ENCODE measurements around the gene NCF4. TPM values are rescaled to one million over a fixed set of nuclear protein-coding genes. Genes with fewer than 3 reads are reported as not detected.

Gene NCF4
- total RNA-seq, 2 experiments from 2014 or later: 0.37 to 0.50 TPM

DNA sequence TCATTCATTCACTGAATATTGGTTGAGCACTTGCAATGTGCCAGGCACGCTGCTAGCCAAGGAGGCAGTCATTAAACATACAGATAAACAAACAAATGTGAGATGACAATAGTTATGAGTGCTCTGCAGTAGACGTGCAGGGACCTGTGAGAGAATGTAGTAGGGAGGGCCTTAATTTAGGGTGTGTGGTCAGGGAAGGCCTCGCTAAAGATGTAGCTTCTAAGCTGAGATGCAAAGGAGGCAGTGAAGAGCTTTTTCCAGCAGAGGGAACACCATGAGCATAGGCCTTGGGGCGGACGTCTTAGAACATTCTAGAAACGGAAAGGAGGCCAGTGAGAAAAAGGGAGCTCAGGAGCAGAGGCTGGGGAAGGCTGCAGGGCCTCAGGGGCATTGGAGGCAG, 789 bp upstream of the NCF4 start:
- H3K27me3 Mint-ChIP-seq (ENCODE audit: low read depth): peaks cover 2% of the 10 kb centered on the region
- intact Hi-C loops (cut with micrococcal nuclease): no loop called here
- no peak for DNase-seq
- peaks cover 6% of the 10 kb centered on the region for H3K4me1 Mint-ChIP-seq (ENCODE audit: low read depth)
- H3K36me3 Mint-ChIP-seq (ENCODE audit: low read depth): no peaks in the 10 kb centered on the region
- no peak overlapping the region for H3K4me3 Mint-ChIP-seq
- H3K9me3 Mint-ChIP-seq: no peaks in the 10 kb centered on the region
- CTCF ChIA-PET: interaction anchor here (0.7 to 2.4 kb wide), 5 partner anchors 76 to 266 kb away, joined by 3 to 16 read pairs (median 4); no protein-coding TSS in a partner anchor
- peak overlapping the region; percentile 17 for H3K27ac Mint-ChIP-seq

GRCh38 chr22:36860438-36860820, 377 bp upstream of the NCF4 start:
- Mint-ChIP-seq H3K4me1 (ENCODE audit: low read depth) (peaks cover 6% of the 10 kb centered on the region), H3K27me3 (ENCODE audit: low read depth) (peaks cover 2% of the 10 kb centered on the region), H3K36me3 (ENCODE audit: low read depth) (no peaks in the 10 kb centered on the region), H3K27ac (peak overlapping the region; percentile 64), H3K9me3 (no peaks in the 10 kb centered on the region), H3K4me3 (no peak overlapping the region)
- DNase-seq: no peak
- intact Hi-C loops (cut with micrococcal nuclease): no loop called here
- CTCF ChIA-PET: interaction anchor here (0.5 to 2.4 kb wide), 6 partner anchors 77 to 266 kb away, joined by 3 to 16 read pairs (median 4); no protein-coding TSS in a partner anchor

DNA sequence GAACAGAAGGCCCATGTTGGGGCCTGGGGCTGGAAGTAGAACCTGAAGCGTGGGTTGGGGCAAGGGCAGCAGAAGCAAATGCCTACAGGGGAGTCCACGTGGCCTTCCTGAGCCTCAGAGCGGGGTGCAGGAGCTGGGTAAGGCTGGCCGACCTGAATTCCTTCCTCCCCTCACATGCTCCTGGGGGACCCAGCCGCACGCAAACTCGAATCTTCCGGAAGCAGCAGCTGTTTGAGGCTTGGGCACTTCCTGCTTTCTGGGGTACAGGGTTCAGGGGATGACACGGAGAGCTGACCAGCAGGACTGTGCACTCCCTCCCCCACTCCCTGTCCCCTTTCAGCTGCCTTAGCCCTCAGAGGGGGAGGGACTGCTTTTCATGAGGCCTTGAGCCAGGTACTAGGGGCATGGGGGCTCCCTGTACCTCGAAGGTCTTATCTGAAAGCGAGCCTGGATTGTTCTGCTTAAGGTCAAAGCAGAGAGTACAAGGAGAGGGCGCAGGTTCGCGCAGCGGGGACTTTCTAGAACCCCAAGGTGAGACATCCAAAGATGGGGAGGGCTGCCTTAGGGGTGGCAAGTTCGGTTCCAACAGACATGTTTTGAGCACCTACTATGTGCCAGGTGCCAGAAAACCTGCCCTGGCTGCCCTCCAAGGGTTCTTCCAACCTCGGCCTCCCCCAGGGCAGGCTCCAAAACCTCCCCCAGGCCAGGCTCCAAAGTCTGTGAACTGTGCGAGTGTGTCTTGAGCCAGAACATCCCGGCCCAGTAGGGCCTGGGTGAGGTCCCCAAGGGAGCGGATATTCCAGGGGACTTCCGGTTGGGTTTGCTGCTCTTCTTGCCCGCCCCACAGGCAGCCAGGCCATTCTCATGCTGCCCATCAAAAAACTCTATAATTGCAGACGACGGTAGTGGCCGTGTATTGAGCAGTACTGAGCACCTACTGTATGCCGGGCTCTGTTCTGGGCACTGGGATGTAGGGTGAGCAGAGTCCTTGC, 1.7 kb downstream of the NCF4 start:
- no peak for DNase-seq
- no peaks in the 10 kb centered on the region for H3K36me3 Mint-ChIP-seq (ENCODE audit: low read depth)
- intact Hi-C loops (cut with micrococcal nuclease): no loop called here
- H3K9me3 Mint-ChIP-seq: no peaks in the 10 kb centered on the region
- H3K27me3 Mint-ChIP-seq (ENCODE audit: low read depth): no peaks in the 10 kb centered on the region
- peaks cover 2% of the 10 kb centered on the region for H3K4me1 Mint-ChIP-seq (ENCODE audit: low read depth)
- H3K4me3 Mint-ChIP-seq: no peak overlapping the region
- CTCF ChIA-PET: interaction anchor here (1.0 kb wide), 1 partner anchor 118 kb away, joined by 3 read pairs; no protein-coding TSS in a partner anchor
- no peak overlapping the region for H3K27ac Mint-ChIP-seq

DNA sequence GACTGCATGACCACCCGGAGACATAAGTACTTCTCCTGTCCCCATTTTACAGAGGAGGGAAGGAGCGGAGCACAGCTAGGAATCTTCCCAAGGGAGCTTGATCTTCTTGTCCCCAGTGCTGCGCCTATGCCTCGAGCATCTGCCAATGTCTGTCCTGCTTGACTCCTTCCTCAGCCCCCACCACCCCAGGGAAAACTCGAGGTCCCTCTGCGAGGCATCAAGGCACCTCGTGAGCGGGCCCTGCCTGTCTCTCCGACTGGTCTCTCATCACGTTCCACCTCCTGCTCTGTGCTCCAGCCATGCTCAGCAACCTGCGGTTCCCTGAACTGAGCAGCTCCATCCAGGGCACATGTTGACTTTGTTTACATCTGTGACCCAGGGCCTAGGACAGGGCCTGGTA, 2.5 kb downstream of the NCF4 start:
- CTCF ChIA-PET: interaction anchor here (1.0 kb wide), 1 partner anchor 118 kb away, joined by 3 read pairs; no protein-coding TSS in a partner anchor
- intact Hi-C loops (cut with micrococcal nuclease): no loop called here
- no peak overlapping the region for H3K27ac Mint-ChIP-seq

DNA sequence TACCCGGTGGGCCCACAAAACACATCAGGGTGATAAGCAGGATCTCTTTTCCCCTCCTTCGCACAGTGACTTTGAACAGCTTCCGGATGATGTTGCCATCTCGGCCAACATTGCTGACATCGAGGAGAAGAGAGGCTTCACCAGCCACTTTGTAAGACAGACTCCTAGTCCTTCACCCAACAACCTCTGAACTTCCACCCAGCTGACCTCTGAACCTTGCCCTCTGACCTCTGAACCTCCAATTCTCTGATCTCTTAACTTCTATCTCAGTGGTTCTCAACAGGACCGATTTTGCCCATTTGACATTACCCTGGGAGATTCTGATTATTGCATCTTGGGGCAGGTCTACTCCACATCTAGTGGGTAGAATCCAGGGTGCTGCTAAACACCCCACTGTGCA, 3.2 kb downstream of the NCF4 start:
- CTCF ChIA-PET: no interaction called here
- Mint-ChIP-seq H3K27me3 (ENCODE audit: low read depth) (no peaks in the 10 kb centered on the region), H3K4me1 (ENCODE audit: low read depth) (peaks cover 2% of the 10 kb centered on the region), H3K36me3 (ENCODE audit: low read depth) (no peaks in the 10 kb centered on the region), H3K4me3 (no peak overlapping the region), H3K9me3 (no peaks in the 10 kb centered on the region), H3K27ac (no peak overlapping the region)
- intact Hi-C loops (cut with micrococcal nuclease): no loop called here
- DNase-seq: no peak

More for the DNA sequence above, 2.5 kb downstream of the NCF4 start:
- H3K27me3 Mint-ChIP-seq (ENCODE audit: low read depth): no peaks in the 10 kb centered on the region
- no peaks in the 10 kb centered on the region for H3K36me3 Mint-ChIP-seq (ENCODE audit: low read depth)
- H3K4me3 Mint-ChIP-seq: no peak overlapping the region
- no peak for DNase-seq
- H3K9me3 Mint-ChIP-seq: no peaks in the 10 kb centered on the region
- peaks cover 2% of the 10 kb centered on the region for H3K4me1 Mint-ChIP-seq (ENCODE audit: low read depth)

GRCh38 chr22:36864454-36865215, 3.8 kb downstream of the NCF4 start:
- H3K4me3 Mint-ChIP-seq: no peak overlapping the region
- no peak for DNase-seq
- peaks cover 2% of the 10 kb centered on the region for H3K4me1 Mint-ChIP-seq (ENCODE audit: low read depth)
- no peaks in the 10 kb centered on the region for H3K9me3 Mint-ChIP-seq
- intact Hi-C loops (cut with micrococcal nuclease): no loop called here
- H3K27ac Mint-ChIP-seq: no peak overlapping the region
- no peaks in the 10 kb centered on the region for H3K36me3 Mint-ChIP-seq (ENCODE audit: low read depth)
- CTCF ChIA-PET: interaction anchor here (2.2 kb wide), 1 partner anchor 113 kb away, joined by 9 read pairs; no protein-coding TSS in a partner anchor
- H3K27me3 Mint-ChIP-seq (ENCODE audit: low read depth): no peaks in the 10 kb centered on the region

DNA sequence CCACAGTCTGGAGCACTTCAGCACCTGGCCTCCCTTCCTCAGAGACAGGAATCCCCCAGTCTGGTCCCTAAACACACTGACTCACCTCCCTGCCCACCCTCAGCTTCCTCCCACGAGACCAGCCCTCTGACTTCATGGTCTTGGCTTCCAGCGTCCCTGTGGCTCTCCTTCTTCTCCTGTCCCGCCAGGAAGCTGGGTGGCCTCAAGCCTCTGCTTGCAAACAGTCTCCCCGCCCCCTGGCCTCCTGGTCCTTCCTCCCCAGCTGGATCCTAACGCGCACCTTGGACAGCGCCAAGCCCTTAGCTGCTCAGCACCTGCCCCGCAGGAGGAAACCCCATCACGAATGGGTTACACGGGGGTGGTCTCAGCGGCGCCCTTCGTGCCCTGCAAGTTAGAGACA, 4.5 kb downstream of the NCF4 start:
- DNase-seq: no peak
- H3K9me3 Mint-ChIP-seq: no peaks in the 10 kb centered on the region
- H3K4me1 Mint-ChIP-seq (ENCODE audit: low read depth): peaks cover 2% of the 10 kb centered on the region
- no peak overlapping the region for H3K4me3 Mint-ChIP-seq
- intact Hi-C loops (cut with micrococcal nuclease): no loop called here
- H3K27ac Mint-ChIP-seq: no peak overlapping the region
- CTCF ChIA-PET: interaction anchor here (2.1 to 2.2 kb wide), 2 partner anchors 9 to 112 kb away, joined by 9 to 12 read pairs; no protein-coding TSS in a partner anchor
- no peaks in the 10 kb centered on the region for H3K36me3 Mint-ChIP-seq (ENCODE audit: low read depth)
- no peaks in the 10 kb centered on the region for H3K27me3 Mint-ChIP-seq (ENCODE audit: low read depth)

GRCh38 chr22:36867695-36868094, 6.9 kb downstream of the NCF4 start:
- Mint-ChIP-seq H3K27me3 (ENCODE audit: low read depth) (no peaks in the 10 kb centered on the region), H3K27ac (no peak overlapping the region), H3K9me3 (no peaks in the 10 kb centered on the region), H3K4me1 (ENCODE audit: low read depth) (no peaks in the 10 kb centered on the region), H3K4me3 (no peak overlapping the region), H3K36me3 (ENCODE audit: low read depth) (no peaks in the 10 kb centered on the region)
- CTCF ChIA-PET: no interaction called here
- no peak for DNase-seq
- intact Hi-C loops (cut with micrococcal nuclease): no loop called here

- Mint-ChIP-seq H3K4me3 (no peak overlapping the region), H3K36me3 (ENCODE audit: low read depth) (no peaks in the 10 kb centered on the region), H3K4me1 (ENCODE audit: low read depth) (peaks cover 6% of the 10 kb centered on the region), H3K27me3 (ENCODE audit: low read depth) (no peaks in the 10 kb centered on the region), H3K27ac (no peak overlapping the region), H3K9me3 (no peaks in the 10 kb centered on the region)
- CTCF ChIA-PET: interaction anchor here (0.5 to 1.4 kb wide), 2 partner anchors 13 to 213 kb away, joined by 5 to 6 read pairs; no protein-coding TSS in a partner anchor
- DNase-seq: no peak
- intact Hi-C loops (cut with micrococcal nuclease): no loop called here
These were observed 7.9 kb downstream of the NCF4 start for GRCh38 chr22:36868546-36869181.

DNA sequence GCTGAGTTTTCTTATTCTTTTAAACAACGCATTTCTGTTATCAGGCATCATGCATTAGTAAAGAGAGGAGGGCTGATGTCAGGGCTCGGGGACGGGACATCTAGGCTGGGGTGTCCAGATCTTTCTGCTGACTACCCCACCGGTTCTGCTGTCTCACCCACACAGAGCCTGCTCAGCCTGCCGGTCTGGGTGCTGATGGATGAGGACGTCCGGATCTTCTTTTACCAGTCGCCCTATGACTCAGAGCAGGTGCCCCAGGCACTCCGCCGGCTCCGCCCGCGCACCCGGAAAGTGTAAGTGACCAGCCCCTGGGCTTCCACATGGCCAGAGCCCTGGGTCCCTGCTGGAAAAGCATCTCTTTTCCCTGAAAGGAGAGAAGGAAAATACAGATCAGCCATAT, 9.4 kb downstream of the NCF4 start:
- CTCF ChIA-PET: interaction anchor here (0.6 to 2.2 kb wide), 4 partner anchors 14 to 389 kb away, joined by 3 to 12 read pairs (median 4); partner anchors contain the start of gene TXN2
- no peak for DNase-seq
- Mint-ChIP-seq H3K27ac (no peak overlapping the region), H3K36me3 (ENCODE audit: low read depth) (no peaks in the 10 kb centered on the region), H3K9me3 (no peaks in the 10 kb centered on the region), H3K27me3 (ENCODE audit: low read depth) (no peaks in the 10 kb centered on the region), H3K4me3 (no peak overlapping the region), H3K4me1 (ENCODE audit: low read depth) (peaks cover 11% of the 10 kb centered on the region)
- intact Hi-C loops (cut with micrococcal nuclease): loop anchor here (5.0 kb wide), 1 partner anchor 107 kb away; no protein-coding TSS in a partner anchor

DNA sequence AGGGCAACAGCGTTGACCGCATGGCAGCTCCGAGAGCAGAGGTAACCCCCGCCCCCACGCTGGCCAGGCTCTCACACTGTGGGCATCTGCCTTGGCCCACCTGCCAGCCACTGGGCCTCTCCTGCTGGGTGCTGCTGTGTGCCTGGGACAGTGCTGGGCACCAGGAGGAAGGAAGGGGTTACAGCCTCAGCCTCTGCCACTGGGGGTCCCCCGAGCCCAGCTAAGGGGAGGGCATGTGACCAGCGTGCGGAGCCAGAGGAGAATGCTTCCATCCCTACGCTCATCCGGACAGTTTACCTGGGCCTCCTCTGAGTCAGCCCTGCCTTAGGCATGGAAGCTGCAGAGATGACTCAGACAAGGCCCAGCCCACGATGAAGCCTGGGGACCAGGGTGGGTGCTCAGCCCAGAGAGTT, 10.9 kb downstream of the NCF4 start:
- no peaks in the 10 kb centered on the region for H3K9me3 Mint-ChIP-seq
- H3K27me3 Mint-ChIP-seq (ENCODE audit: low read depth): no peaks in the 10 kb centered on the region
- H3K4me3 Mint-ChIP-seq: no peak overlapping the region
- DNase-seq: no peak
- intact Hi-C loops (cut with micrococcal nuclease): loop anchor here (5.0 kb wide), 1 partner anchor 106 kb away; no protein-coding TSS in a partner anchor
- no peaks in the 10 kb centered on the region for H3K36me3 Mint-ChIP-seq (ENCODE audit: low read depth)
- CTCF ChIA-PET: interaction anchor here (0.6 to 2.2 kb wide), 3 partner anchors 15 to 50 kb away, joined by 3 to 12 read pairs (median 5); no protein-coding TSS in a partner anchor
- H3K4me1 Mint-ChIP-seq (ENCODE audit: low read depth): peaks cover 11% of the 10 kb centered on the region
- H3K27ac Mint-ChIP-seq: no peak overlapping the region
